ENCODE measurements around the gene CCNJL.

DNA sequence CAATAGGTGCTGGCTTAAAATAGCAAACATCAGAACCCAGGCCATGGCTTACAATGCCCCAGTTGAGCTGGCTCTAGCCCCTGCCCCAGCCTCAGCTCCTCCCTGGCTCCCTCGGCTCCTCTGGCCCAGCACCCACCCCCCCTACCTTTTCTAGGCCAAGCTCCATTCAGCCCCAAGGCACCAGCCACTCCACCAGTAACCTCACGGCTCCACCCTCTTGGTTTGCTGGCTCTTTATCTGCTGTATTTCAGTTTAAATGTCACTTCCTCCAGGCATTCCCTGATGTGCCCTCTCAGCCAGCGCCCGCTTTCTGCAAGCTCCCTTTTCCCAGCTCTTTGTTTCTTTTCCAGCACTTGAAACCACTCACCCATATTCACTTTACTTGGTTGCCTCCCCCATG lies 47.5 kb upstream of the CCNJL start:
- TF ChIP-seq, protein P1, sequence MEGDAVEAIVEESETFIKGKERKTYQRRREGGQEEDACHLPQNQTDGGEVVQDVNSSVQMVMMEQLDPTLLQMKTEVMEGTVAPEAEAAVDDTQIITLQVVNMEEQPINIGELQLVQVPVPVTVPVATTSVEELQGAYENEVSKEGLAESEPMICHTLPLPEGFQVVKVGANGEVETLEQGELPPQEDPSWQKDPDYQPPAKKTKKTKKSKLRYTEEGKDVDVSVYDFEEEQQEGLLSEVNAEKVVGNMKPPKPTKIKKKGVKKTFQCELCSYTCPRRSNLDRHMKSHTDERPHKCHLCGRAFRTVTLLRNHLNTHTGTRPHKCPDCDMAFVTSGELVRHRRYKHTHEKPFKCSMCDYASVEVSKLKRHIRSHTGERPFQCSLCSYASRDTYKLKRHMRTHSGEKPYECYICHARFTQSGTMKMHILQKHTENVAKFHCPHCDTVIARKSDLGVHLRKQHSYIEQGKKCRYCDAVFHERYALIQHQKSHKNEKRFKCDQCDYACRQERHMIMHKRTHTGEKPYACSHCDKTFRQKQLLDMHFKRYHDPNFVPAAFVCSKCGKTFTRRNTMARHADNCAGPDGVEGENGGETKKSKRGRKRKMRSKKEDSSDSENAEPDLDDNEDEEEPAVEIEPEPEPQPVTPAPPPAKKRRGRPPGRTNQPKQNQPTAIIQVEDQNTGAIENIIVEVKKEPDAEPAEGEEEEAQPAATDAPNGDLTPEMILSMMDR (IDR thresholded peaks at IDR 0.05; ENCODE audit: control extremely low read depth in 1 of 3, insufficient read depth in 1 of 3, low read depth in 1 of 3, low read length in 3 of 3): no peak
- TF ChIP-seq SIX5 (IDR thresholded peaks at IDR 0.05; ENCODE audit: low read depth, low read length): no peak

Data from H1 (cell line).